NCI-H2171 treated with DMSO at 0.1 percent for 48 hours (cell line): Measurements from ENCODE around the gene CDC42BPA.
"Not testable (repeated sequence)": the region's sequence is repeated elsewhere in the genome, so short reads cannot be mapped to it uniquely, and the experiment has no call there.

Experiments used
- DNase-seq: peaks from one replicate; lab custom pipeline; 2025; lab: John Stamatoyannopoulos, UW

CDC42BPA gene

DNA sequence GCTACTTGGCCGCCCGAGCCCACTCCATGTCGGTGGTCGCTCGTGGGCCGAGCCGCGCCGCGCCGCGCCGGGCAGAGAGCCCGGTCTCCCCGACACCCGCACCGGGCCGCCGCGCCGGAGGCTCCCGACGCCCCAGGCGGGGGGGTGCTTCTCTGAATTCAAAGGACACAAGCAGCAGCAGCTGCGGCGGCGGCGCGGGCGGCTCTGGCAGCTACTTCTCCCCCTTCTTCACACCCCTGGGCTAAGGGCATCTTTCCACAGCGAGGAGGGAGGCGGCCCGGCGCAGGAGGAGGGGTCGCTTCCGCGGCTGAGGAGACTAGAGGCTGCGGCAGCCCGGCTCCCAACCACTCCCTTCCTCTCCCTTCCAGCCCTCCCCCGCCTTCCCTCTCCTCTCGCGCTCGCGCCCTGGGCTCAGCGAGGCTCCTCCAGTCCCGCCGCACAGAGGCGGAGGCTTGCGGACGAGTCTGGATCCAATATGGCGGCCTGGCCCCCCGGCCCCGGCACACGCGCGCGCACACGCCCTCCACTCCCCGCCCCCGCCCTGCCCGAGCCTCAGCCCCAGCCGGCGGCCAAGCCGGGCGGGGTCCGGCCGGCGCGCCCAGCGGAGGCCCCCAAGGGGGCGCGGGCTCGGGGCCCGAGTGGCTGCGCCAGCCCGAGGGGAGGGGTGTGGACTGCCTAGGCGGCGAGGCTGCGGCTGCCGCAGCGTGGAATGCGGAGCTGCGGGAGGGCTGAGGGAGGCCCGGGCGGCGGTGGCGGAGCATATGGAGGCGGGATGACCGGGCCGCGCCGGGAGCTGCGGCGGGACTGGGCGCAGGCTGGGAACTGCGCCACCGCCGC is at the start of gene CDC42BPA:
CDC42BPA (minus strand) TSS at position 477 of the 837 bp plus-strand sequence. CDS start 1,310 bp downstream, outside the sequence.
- DNase-seq = peak; percentile 84

- DNase-seq = no peak
Observed at GRCh38 chr1:227368009-227368408, 49.7 kb upstream of the CDC42BPA start.

DNA sequence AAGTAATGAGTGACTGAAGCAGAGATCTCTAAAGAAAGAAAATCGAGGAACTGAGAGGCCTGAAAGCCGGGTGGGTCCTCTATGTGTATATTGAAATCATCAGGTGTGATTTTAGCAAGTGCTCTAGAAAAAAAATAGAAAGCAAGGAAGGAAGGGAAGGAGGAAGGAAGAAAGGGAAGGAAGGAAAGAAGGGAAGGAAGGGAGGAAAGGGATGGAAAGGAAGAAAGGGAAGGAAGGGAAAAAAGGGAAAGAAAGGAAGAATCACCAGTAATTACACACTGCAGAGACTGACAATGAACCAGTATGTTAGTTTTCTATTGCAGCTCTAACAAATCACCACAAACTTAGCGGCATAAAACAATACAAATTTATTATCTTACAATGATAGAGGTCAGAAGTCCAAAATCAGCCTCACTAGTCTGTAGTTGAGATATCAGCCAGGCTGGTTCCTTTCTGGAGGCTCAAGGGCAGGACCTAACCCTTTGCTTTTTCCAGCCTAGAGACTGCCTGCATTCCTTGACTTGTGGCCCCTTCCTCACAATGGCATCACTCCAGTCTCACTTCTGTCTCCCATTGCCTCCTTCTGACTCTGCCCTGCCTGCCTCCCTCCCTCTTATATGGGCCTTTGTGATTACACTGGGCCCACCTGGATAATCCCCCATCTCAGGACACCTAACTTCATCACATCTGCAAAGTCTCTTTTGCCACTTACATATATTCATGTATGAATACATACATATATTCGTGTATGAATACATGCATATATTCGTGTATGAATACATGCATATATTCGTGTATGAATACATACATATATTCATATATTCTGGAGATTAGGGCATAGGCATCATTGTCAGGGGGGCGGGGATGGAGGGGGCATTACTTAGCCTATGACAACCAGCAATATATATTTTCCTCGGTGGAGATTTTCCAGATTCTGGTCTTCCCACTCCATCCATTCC is 47.5 kb upstream of the CDC42BPA start:
- no peak for DNase-seq

GRCh38 chr1:227364657-227365056 is 46.4 kb upstream of the CDC42BPA start:
- DNase-seq = no peak

GRCh38 chr1:227363825-227364224 is 45.5 kb upstream of the CDC42BPA start:
- DNase-seq = no peak

- no peak for DNase-seq
Observed at GRCh38 chr1:227362039-227362438, 43.7 kb upstream of the CDC42BPA start.

DNA sequence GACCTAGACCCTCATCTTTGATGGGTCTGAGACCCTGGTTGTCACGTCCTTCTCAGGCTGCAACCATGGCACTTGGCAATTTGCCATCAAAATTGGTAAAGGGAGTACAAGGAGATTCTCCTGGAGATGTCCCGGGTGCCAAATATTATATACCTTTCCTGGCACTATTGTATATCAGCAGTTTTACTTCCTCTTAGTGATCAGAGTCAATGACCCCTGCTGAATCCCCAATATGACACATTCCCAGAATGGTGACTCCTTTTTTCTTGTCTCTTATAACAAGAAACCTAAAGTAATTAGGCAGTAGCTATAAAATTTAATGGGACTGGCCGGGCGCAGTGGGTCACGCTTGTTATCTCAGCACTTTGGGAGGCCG is 39.6 kb upstream of the CDC42BPA start:
- no peak for DNase-seq

DNA sequence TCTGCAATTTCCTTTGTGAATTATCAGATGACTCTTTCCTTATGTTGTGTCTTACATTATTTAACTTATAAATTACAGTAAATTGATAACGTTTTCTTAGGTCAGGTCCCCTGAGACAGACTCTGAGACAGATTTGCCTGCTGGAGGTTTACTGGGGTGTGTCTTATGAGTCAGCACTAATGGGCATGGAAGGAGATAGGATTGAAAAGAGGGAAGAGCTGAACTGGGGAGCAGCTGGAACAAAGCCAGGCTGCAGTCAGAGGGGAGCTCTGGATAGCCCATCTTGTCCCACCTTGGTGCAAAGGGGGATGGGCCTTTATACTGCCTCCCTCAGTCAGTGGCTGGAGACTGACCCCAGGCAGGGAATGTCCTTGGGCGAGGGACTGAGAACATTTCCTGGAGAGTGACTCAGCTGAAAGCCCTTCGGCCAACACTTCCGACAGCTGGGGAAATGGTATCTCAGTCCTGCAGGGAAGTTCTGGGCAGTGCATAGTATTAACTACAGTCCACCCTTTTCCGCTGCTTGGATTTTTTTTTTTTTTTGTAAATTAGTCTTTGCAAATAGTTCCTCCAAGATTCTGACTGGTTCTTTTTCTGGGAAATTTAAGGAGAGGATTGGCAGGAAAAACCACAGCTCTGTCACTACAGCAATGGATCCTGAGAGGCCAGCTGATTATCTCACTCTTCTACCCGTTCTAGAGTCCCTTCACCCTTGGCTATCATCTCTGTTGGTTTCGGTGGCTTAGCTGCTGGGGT is 39.1 kb upstream of the CDC42BPA start:
- DNase-seq = peak; percentile 57

- no peak for DNase-seq
Observed at GRCh38 chr1:227356620-227357146, 38.4 kb upstream of the CDC42BPA start.

- DNase-seq = no peak
Observed at GRCh38 chr1:227355542-227356245, 37.4 kb upstream of the CDC42BPA start.

DNA sequence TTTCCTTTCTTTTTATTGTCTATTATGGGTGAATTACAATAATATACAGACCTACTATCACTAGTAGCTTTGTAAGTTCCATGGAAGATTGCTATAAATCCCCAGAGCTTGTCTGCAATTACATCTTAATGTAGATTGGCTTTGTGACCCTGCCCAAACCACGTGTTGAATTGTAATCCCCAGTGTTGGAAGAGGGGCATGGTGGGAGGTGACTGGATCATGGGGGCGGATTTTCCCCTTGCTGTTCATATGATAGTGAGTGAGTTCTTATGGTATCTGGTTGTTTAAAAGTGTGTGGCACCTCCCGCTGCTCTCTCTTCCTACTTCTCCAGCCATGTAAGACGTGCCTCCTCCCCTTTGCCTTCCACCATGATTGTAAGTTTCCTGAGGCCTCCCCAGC is 34.9 kb upstream of the CDC42BPA start:
- no peak for DNase-seq

- not testable (repeated sequence) for DNase-seq
Observed at GRCh38 chr1:227352164-227352563, 33.9 kb upstream of the CDC42BPA start.

GRCh38 chr1:227351443-227351842 is 33.2 kb upstream of the CDC42BPA start:
- DNase-seq = no peak

DNA sequence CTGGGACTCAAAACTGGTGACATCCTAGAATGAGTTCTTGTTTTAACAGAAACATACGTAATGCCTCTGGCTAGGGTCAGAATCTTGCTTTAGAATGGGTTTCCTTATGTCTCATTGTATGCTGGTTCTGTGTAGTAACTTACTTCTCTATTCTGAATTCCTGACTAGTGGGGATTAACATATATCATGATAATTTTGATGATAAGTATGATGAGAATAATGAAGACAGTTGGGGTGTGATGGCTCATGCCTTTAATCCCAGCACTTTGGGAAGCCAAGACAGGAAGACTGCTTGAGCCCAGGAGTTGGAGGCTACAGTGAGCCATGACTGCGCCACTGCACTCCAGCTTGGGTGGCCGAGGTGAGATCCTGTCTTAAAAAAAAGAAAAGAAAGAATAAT is 31.7 kb upstream of the CDC42BPA start:
- DNase-seq = no peak

GRCh38 chr1:227343727-227344551 is 25.6 kb upstream of the CDC42BPA start:
- no peak for DNase-seq

DNA sequence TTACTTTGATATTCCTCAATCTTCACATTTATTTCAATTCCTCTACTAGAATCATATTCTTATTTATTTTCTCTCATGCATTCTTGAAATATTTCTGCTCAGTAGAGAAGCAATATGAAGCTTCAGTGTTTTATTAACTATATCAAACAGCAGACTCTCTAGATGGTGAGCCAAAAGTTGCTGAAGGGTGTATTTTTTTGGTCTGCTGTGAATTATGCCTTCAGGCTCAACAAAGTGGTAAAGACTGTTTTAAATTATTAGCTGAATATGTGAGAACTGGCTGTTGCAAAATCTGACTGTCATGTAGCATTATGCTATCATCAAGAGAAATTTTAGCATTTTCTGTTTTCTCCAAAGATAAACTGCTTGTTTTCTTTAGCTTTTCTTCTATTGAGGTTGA is 24.9 kb upstream of the CDC42BPA start:
- DNase-seq = no peak

DNA sequence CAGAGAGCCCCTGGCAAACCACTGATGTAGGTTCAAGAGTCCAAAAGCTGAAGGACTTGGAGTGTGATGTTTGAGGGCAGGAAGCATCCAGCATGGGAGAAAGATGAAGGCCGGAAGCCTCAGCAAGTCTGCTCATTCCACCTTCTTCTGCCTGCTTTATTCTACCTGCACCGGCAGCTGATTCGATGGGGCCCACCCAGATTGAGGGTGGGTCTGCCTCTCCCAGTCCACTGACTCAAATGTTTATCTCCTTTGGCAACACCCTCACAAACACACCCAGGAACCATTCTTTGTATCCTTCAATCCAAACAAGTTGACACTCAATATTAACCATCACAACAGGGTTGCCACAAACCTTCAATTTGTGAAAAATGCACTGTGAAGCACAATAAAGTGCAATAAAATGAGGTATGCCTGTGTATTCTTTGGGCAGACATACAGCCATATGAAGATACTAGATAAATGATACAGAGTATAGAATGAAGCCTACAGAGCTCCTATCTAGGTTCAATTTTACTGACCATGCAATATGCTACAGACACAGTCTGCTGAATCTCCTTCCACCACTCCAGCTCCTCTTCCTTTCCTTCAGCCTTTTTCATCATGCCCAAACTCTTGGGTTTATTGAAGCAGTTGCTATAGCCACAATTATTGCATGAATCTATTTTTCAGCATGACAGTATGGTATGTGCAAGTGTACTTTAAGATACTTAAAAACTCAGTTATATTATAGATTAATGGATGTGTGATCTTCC is 24.0 kb upstream of the CDC42BPA start:
- no peak for DNase-seq

GRCh38 chr1:227336136-227336535 is 17.8 kb upstream of the CDC42BPA start:
- DNase-seq = not testable (repeated sequence)

DNA sequence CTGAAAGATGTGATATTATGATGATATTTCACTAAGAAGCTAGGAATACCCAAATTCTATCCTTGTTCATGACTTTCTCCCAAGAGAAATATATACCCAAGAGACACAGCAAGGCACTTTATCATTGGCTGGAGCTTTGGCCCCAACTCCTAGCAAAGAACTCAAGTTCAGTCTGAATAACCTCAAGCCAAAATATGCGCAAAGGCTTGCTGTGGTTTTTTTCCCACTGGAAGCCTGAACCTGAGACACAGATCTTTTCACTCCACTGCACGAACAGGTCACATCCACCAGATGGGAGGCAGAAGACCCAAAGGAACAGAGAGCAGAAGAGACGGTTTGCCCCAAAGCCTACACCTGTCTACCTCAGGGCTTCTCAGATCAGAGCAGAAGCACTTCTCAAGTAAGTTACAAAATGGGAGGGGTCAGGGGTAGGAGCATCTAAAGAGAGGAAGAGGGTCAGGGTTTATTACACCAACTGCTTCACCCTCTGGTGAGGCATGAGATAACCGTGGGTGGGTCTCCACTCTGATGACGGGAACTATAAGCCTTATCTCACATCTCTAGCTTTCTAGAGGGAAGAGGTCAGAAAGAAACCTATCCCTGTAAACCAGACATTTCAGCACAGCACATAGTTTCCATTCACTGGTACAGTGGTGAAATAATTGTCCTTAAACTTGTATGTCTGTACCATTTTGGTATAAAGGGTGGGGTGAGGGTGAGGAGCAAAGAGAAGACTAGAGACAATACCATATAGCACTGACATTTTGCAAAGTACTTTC is 17.1 kb upstream of the CDC42BPA start:
- peak; percentile 19 for DNase-seq
